DND-41 (cell line): ENCODE results near the gene DNM3.

ENCODE experiments used
- ATAC-seq: fragments of 200-7000 bp; cut with Tn5 transposase; 3 replicates; pipeline ENCODE4 v1.9.1; 2021; ENCODE audit warnings: low read depth; ENCODE audit not compliant: insufficient read depth
- DNase-seq: peaks from one replicate; pipeline ENCODE4 v3.0.0-alpha.2; 2020
- H2AFZ ChIP-seq: 2 replicates; pipeline ENCODE4 v1.6.0; 2012; ENCODE audit warnings: low read depth, low read length
- H3K27ac ChIP-seq: 2 replicates; pipeline ENCODE4 v1.5.1; 2012; ENCODE audit warnings: low read length, inconsistent platforms
- H3K27me3 ChIP-seq: fragments of 200-600 bp; sonication (generic); 2 replicates; pipeline ENCODE4 v1.6.0; 2012; ENCODE audit warnings: low read length, mild to moderate bottlenecking, inconsistent platforms; ENCODE audit not compliant: insufficient read depth, poor library complexity
- H3K36me3 ChIP-seq: 2 replicates; pipeline ENCODE4 v1.5.1; 2012; ENCODE audit warnings: low read length, inconsistent platforms; ENCODE audit not compliant: insufficient read depth
- H3K4me1 ChIP-seq: 2 replicates; pipeline ENCODE4 v1.5.1; 2012; ENCODE audit warnings: mild to moderate bottlenecking, low read length; ENCODE audit not compliant: insufficient read depth
- H3K4me2 ChIP-seq: 2 replicates; pipeline ENCODE4 v1.6.0; 2012; ENCODE audit warnings: mild to moderate bottlenecking, moderate library complexity, low read length, inconsistent platforms; ENCODE audit not compliant: insufficient read depth
- H3K4me3 ChIP-seq, 2 experiments: fragments of 200-600 bp in 1 of 2; shearing (Covaris generic) in 1 of 2; 2 replicates each; pipeline ENCODE4 v1.5.1; 2012 to 2016; ENCODE audit warnings: inconsistent platforms in 2 of 2, low read length in 2 of 2, mild to moderate bottlenecking in 2 of 2, low read depth in 1 of 2, moderate library complexity in 1 of 2
- H3K79me2 ChIP-seq: 2 replicates; pipeline ENCODE4 v1.6.0; 2012; ENCODE audit warnings: low read length, inconsistent platforms; ENCODE audit not compliant: insufficient read depth
- H3K9ac ChIP-seq: 2 replicates; pipeline ENCODE4 v1.6.0; 2012; ENCODE audit warnings: low read depth, mild to moderate bottlenecking, inconsistent platforms, low read length, moderate library complexity
- H3K9me3 ChIP-seq: 2 replicates; pipeline ENCODE4 v1.5.1; 2012; ENCODE audit warnings: low read length, moderate library complexity, mild to moderate bottlenecking, inconsistent platforms; ENCODE audit not compliant: insufficient read depth, severe bottlenecking
- H4K20me1 ChIP-seq: 2 replicates; pipeline ENCODE4 v1.6.0; 2012; ENCODE audit warnings: low read length; ENCODE audit not compliant: insufficient read depth
- CTCF ChIP-seq: IDR thresholded peaks from 2 replicates; pipeline ENCODE4 v1.5.1; 2012; ENCODE audit warnings: borderline replicate concordance, low read length, moderate library complexity, mild to moderate bottlenecking; ENCODE audit not compliant: poor library complexity, severe bottlenecking; ENCODE audit errors: extremely low read depth
- EZH2 ChIP-seq: IDR thresholded peaks from 3 replicates; pipeline ENCODE4 v1.6.1; 2012; ENCODE audit warnings: borderline replicate concordance, low read depth, mild to moderate bottlenecking, moderate library complexity, low read length, inconsistent platforms; ENCODE audit not compliant: severe bottlenecking

DNM3 gene

GRCh38 chr1:172172352-172172831 lies 331.1 kb downstream of the DNM3 start:
- no peaks in the 10 kb centered on the region for H4K20me1 ChIP-seq
- no peak overlapping the region for H2AFZ ChIP-seq
- H3K27me3 ChIP-seq, result no peaks in the 10 kb centered on the region
- no peaks in the 10 kb centered on the region for H3K36me3 ChIP-seq
- H3K4me1 ChIP-seq, result peaks cover 7% of the 10 kb centered on the region; the same call in 1 of the 2 replicates
- no peaks in the 10 kb centered on the region for H3K9me3 ChIP-seq
- no peak overlapping the region for H3K9ac ChIP-seq
- no peak overlapping the region for H3K4me2 ChIP-seq
- no peak overlapping the region for H3K4me3 ChIP-seq
- no peaks in the 10 kb centered on the region for H3K79me2 ChIP-seq
- H3K27ac ChIP-seq, result no peak overlapping the region
- DNase-seq, result no peak
- ATAC-seq, result no peak
- TF ChIP-seq CTCF, result no peak
- no peak for TF ChIP-seq EZH2

GRCh38 chr1:172176206-172176605 lies 334.9 kb downstream of the DNM3 start:
- Histone ChIP-seq H3K9me3 (no peaks in the 10 kb centered on the region), H3K27ac (no peak overlapping the region), H3K4me3 (no peak overlapping the region), H4K20me1 (no peaks in the 10 kb centered on the region), H2AFZ (no peak overlapping the region), H3K4me1 (0 out of 2 replicates have a peak, but pooled peaks cover 2% of the 10 kb centered on the region), H3K9ac (no peak overlapping the region), H3K4me2 (no peak overlapping the region), H3K79me2 (no peaks in the 10 kb centered on the region), H3K36me3 (no peaks in the 10 kb centered on the region), H3K27me3 (no peaks in the 10 kb centered on the region)
- ATAC-seq (no peak), DNase-seq (no peak)
- TF ChIP-seq CTCF (no peak), EZH2 (no peak)

- no peaks in the 10 kb centered on the region for H3K27me3 ChIP-seq
- peaks cover 10% of the 10 kb centered on the region; the same call in 1 of the 2 replicates for H3K4me1 ChIP-seq
- no peak for DNase-seq
- H3K4me3 ChIP-seq, result no peak overlapping the region
- H3K4me2 ChIP-seq, result no peak overlapping the region
- H3K9ac ChIP-seq, result no peak overlapping the region
- no peak for TF ChIP-seq EZH2
- no peak for TF ChIP-seq CTCF
- H3K27ac ChIP-seq, result no peak overlapping the region
- no peak overlapping the region for H2AFZ ChIP-seq
- no peaks in the 10 kb centered on the region for H3K9me3 ChIP-seq
- no peaks in the 10 kb centered on the region for H3K36me3 ChIP-seq
- no peaks in the 10 kb centered on the region for H3K79me2 ChIP-seq
- no peaks in the 10 kb centered on the region for H4K20me1 ChIP-seq
- ATAC-seq, result no peak
Measured at GRCh38 chr1:172177849-172178248, 336.6 kb downstream of the DNM3 start.

GRCh38 chr1:172178886-172179285 lies 337.6 kb downstream of the DNM3 start:
- DNase-seq (no peak), ATAC-seq (no peak)
- Histone ChIP-seq H4K20me1 (no peaks in the 10 kb centered on the region), H3K27ac (no peak overlapping the region), H3K79me2 (no peaks in the 10 kb centered on the region), H3K4me2 (no peak overlapping the region), H3K9ac (no peak overlapping the region), H2AFZ (no peak overlapping the region), H3K36me3 (no peaks in the 10 kb centered on the region), H3K9me3 (no peaks in the 10 kb centered on the region), H3K4me1 (peaks cover 10% of the 10 kb centered on the region; the same call in 1 of the 2 replicates), H3K4me3 (no peak overlapping the region), H3K27me3 (no peaks in the 10 kb centered on the region)
- TF ChIP-seq EZH2, result no peak
